SK-N-MC (cell line): ENCODE data around the gene ARID2.

Experiments used
- EZH2 ChIP-seq: fragments of 200-600 bp; sonication (generic); IDR thresholded peaks from one replicate; pipeline ENCODE4 v1.6.1; 2017; ENCODE audit warnings: antibody characterized with exemption
- FOXP2 ChIP-seq: optimal IDR thresholded peaks from 2 replicates; pipeline ENCODE3; 2011; ENCODE audit warnings: mild to moderate bottlenecking, moderate library complexity; ENCODE audit not compliant: insufficient read depth; ENCODE audit errors: extremely low read length, control extremely low read depth
- POLR2AphosphoS5 ChIP-seq: IDR thresholded peaks from 2 replicates; pipeline ENCODE4 v1.6.1; 2012; ENCODE audit warnings: mild to moderate bottlenecking, low read depth, low read length, borderline replicate concordance

GRCh38 chr12:45727980-45728629 lies 1.4 kb upstream of the ARID2 start:
- no peak for TF ChIP-seq EZH2
- no peak for TF ChIP-seq POLR2AphosphoS5
- TF ChIP-seq FOXP2, result no peak
